GM18526 (cell line): ENCODE results near the gene SIAH3.

Experiments used
- POLR2A ChIP-seq: IDR thresholded peaks from 3 replicates; pipeline ENCODE4 v1.6.1; 2011; ENCODE audit not compliant: insufficient read length; ENCODE audit errors: extremely low read depth

SIAH3 gene

DNA sequence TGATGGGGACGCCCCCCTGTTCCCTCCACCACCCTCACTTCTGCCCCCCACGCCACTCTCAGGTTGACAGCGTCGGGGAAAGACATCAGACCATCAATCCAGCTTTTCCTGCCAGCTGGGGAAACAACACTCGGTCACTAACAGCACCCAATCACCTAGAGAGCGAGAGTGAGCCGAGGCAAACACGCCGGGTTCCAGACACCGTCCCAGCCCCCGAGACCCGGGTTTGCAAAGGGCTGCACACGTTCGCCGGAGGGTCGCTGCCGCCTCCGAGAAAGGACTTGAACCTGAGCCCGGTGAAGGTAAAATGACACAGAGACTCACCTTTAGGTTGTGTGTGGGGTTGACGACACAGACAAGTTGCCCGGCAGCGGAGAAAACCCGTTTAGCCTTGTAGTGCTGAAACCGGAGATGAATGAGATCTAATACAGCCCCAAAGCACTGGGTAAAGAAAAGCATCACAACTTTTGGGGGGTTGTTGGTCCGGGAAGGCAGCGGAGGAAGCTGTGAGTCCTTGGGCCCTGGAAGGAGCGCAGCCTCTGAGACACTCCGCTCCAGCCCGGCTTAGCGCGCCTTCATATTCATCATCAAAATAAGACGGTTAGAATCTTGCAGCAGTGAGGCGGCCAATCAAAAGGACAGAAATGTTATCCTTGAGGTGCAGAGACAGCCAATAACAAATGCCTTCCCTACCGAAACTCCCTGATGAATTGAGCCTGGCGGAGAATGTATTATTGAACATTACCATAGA, at the start of gene SIAH3:
Gene SIAH3 (minus strand): TSS at position 583 of the 751 bp plus-strand sequence. CDS start 124 bp downstream, at position 459.
- TF ChIP-seq POLR2A: no peak

GRCh38 chr13:45899406-45899805, 47.9 kb upstream of the SIAH3 start:
- no peak for TF ChIP-seq POLR2A

DNA sequence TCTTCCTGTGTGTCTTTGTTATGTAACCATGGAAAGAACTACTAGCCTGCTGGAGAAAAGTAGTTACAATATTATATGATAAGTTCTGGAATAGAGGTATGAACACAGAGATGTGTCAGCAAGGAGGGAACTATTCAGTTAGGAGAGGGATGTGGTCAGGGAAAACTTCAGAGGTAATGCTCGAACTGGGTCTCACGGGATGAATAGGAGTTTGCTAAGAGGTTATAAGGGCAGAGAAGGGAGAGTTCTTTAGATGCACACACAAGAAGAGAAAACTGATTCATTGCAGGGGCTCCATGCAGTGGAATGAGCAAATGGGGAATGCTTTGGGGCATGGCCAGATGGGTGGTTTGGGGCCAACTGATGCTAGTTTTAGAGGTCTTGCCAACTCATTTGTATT, 46.0 kb upstream of the SIAH3 start:
- TF ChIP-seq POLR2A: no peak

DNA sequence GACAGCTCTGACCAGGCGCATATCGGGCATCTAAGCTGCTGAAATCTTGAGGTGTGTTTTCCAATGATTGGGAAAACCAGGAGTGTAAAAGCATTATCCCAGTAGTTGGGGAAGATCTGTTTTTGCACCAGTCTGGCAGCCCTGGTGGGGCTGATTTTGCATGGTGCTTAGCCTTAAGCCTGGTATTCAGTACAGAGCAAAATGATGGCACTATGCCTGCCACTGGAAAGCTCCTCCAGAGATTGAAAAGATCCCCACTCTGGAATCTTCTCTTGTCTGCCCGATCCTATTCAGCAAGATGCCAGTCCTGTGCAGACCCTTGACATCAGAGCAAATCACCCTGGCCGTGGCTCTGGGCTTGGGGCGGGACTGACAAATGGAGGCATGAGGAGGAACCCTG, 44.7 kb upstream of the SIAH3 start:
- no peak for TF ChIP-seq POLR2A

- no peak for TF ChIP-seq POLR2A
Observed at GRCh38 chr13:45895881-45896280, 44.3 kb upstream of the SIAH3 start.

GRCh38 chr13:45892513-45892912, 41.0 kb upstream of the SIAH3 start:
- no peak for TF ChIP-seq POLR2A

GRCh38 chr13:45889590-45890243, 38.2 kb upstream of the SIAH3 start:
- TF ChIP-seq POLR2A: no peak

- no peak for TF ChIP-seq POLR2A
Observed at GRCh38 chr13:45886466-45886865, 34.9 kb upstream of the SIAH3 start.

DNA sequence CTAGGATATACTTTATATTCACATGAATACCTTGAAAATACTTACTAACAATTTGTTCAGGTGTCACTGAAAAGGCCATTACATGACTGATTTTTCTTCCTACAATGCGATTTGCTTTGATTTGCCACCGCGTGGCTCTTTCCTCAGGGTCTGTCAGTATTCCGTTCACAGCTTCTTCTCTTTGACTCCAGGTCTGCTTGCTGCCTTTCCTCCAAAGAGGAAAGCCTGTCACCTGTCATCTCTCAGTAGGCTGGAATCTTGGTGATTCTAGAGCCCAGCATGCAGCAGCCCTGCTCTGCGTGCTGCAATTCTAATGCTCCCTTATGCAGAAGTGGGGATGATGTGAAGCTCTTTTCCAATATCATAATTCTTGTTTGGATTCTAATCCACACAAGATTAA, 33.6 kb upstream of the SIAH3 start:
- TF ChIP-seq POLR2A: no peak

DNA sequence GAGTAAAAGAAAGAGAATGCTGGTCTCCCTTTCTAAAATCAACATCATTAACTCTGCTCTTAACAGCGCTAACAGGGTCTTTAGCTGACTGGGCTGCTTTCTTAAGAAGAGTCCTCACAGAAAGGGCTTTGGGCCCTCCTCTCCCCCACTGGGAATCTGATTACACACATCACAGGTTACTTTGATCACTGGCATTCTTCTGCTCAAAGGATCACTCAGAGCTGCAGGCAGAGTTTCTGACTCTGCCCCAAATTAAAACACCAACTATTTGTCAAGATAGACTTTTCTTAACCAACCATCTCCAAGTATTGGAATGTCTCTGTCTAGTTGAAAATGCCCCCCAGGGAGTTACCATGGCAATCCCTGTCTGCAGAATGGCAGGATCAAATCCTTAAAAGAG, 31.1 kb upstream of the SIAH3 start:
- no peak for TF ChIP-seq POLR2A

- TF ChIP-seq POLR2A: no peak
Observed at GRCh38 chr13:45881353-45881752, 29.8 kb upstream of the SIAH3 start.

- TF ChIP-seq POLR2A: no peak
Observed at GRCh38 chr13:45880242-45880641, 28.7 kb upstream of the SIAH3 start.

GRCh38 chr13:45879666-45880065, 28.1 kb upstream of the SIAH3 start:
- TF ChIP-seq POLR2A: no peak

GRCh38 chr13:45878966-45879365, 27.4 kb upstream of the SIAH3 start:
- no peak for TF ChIP-seq POLR2A

DNA sequence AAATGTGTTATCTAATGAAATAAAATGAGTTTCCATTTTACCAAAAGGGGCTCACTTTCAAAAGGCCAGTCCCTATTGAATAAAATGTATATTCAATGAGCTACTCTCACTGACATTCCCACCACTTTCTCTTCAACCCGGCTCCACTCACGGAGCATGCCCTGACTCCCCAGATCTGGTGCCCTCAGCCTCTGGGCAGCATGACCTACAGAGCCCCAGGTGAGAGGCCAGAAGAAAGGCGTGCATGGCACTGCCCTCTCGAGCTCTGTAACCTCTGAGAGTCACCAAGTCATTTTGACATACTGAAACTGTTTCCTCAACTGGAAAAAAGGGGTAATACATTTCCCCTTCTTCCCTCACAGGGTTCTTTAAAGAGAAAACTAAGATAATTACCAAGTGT, 25.2 kb upstream of the SIAH3 start:
- TF ChIP-seq POLR2A: no peak

GRCh38 chr13:45875951-45876350, 24.4 kb upstream of the SIAH3 start:
- no peak for TF ChIP-seq POLR2A
